IMR-90 (cell line): ENCODE measurements around the gene MAGEA8.

Experiments used
- BHLHE40 ChIP-seq: fragments of 150-350 bp; IDR thresholded peaks from 2 replicates; pipeline ENCODE4 v1.6.1; 2016; ENCODE audit warnings: mild to moderate bottlenecking, low read depth, low read length
- CEBPB ChIP-seq: IDR thresholded peaks from 2 replicates; pipeline ENCODE4 v1.6.1; 2012; ENCODE audit warnings: low read depth, low read length, improper control_type of control experiment
- MAFK ChIP-seq: IDR thresholded peaks from 2 replicates; pipeline ENCODE4 v1.6.1; 2012; ENCODE audit warnings: low read depth, low read length, improper control_type of control experiment
- MXI1 ChIP-seq: IDR thresholded peaks from 2 replicates; pipeline ENCODE4 v1.6.1; 2012; ENCODE audit warnings: low read depth, mild to moderate bottlenecking, low read length, moderate library complexity, borderline replicate concordance
- POLR2A ChIP-seq: IDR thresholded peaks from 2 replicates; pipeline ENCODE4 v1.6.1; 2012; ENCODE audit warnings: mild to moderate bottlenecking, low read depth, low read length
- RAD21 ChIP-seq: IDR thresholded peaks from 2 replicates; pipeline ENCODE4 v1.6.1; 2012; ENCODE audit warnings: low read length, improper control_type of control experiment
- RCOR1 ChIP-seq: IDR thresholded peaks from 2 replicates; pipeline ENCODE4 v1.6.1; 2012; ENCODE audit warnings: mild to moderate bottlenecking, low read length, improper control_type of control experiment; ENCODE audit not compliant: insufficient replicate concordance
- SMC3 ChIP-seq: fragments of 150-350 bp; IDR thresholded peaks from 2 replicates; pipeline ENCODE4 v1.6.1; 2016; ENCODE audit warnings: low read depth, mild to moderate bottlenecking, antibody characterized with exemption, low read length, moderate library complexity
- TF ChIP-seq, protein P1 (sequence below): conservative IDR thresholded peaks from 2 replicates; pipeline ENCODE4 v1.5.1; 2012; ENCODE audit warnings: mild to moderate bottlenecking, low read depth, low read length, improper control_type of control experiment
- TF ChIP-seq, protein P2 (sequence below): fragments of 150-350 bp; IDR thresholded peaks from 2 replicates; pipeline ENCODE4 v1.6.1; 2016; ENCODE audit warnings: low read depth, mild to moderate bottlenecking, low read length, moderate library complexity, borderline replicate concordance

DNA sequence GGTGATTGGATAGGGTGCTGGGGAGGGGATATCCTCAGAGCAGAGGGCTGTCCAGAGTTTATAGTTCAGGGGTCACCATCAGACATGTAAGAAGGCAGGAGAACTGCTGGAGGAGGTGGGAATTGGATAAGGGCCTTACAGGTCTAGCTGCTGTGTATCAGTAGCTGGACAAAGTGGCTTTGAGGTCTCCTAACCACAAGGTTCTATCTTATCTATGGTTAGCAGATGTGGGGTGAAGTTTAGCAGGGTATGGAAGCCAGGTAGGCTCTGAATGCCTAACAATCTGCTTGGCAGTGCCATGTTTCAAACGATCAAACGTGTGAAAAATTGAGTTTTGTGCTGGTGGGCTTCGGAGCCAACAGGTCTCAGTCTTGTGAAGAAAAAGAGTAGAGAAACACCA, 32.1 kb upstream of the MAGEA8 start:
- no peak for TF ChIP-seq MAFK
- TF ChIP-seq, protein P1, sequence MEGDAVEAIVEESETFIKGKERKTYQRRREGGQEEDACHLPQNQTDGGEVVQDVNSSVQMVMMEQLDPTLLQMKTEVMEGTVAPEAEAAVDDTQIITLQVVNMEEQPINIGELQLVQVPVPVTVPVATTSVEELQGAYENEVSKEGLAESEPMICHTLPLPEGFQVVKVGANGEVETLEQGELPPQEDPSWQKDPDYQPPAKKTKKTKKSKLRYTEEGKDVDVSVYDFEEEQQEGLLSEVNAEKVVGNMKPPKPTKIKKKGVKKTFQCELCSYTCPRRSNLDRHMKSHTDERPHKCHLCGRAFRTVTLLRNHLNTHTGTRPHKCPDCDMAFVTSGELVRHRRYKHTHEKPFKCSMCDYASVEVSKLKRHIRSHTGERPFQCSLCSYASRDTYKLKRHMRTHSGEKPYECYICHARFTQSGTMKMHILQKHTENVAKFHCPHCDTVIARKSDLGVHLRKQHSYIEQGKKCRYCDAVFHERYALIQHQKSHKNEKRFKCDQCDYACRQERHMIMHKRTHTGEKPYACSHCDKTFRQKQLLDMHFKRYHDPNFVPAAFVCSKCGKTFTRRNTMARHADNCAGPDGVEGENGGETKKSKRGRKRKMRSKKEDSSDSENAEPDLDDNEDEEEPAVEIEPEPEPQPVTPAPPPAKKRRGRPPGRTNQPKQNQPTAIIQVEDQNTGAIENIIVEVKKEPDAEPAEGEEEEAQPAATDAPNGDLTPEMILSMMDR: no peak
- no peak for TF ChIP-seq RAD21
- no peak for TF ChIP-seq POLR2A
- TF ChIP-seq SMC3: no peak
- no peak for TF ChIP-seq MXI1
- TF ChIP-seq, protein P2, sequence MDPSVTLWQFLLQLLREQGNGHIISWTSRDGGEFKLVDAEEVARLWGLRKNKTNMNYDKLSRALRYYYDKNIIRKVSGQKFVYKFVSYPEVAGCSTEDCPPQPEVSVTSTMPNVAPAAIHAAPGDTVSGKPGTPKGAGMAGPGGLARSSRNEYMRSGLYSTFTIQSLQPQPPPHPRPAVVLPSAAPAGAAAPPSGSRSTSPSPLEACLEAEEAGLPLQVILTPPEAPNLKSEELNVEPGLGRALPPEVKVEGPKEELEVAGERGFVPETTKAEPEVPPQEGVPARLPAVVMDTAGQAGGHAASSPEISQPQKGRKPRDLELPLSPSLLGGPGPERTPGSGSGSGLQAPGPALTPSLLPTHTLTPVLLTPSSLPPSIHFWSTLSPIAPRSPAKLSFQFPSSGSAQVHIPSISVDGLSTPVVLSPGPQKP: no peak
- TF ChIP-seq RCOR1: no peak
- TF ChIP-seq BHLHE40: no peak
- TF ChIP-seq CEBPB: no peak
